ENCODE data around the gene RPRD1B.

DNA sequence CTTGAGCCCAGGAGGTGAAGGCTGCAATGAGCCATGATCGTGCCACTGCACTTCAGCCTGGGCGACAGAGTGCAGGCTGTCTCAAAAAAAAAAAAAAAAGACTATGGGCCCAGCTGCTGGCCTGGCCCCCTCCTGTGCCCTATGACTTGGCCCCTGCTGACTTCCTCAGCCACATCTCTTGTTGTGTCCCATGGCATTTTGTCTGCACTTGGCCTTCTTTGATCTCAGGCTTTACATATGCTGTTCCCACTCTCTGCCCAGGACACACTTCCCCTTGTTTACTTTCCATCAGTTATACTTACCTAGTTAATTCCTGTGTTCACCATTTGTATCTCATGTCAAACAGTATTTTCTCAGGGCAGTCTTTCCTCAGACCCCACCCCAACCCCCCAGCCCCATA, 44.5 kb downstream of the RPRD1B start:
- TF ChIP-seq, protein P1, sequence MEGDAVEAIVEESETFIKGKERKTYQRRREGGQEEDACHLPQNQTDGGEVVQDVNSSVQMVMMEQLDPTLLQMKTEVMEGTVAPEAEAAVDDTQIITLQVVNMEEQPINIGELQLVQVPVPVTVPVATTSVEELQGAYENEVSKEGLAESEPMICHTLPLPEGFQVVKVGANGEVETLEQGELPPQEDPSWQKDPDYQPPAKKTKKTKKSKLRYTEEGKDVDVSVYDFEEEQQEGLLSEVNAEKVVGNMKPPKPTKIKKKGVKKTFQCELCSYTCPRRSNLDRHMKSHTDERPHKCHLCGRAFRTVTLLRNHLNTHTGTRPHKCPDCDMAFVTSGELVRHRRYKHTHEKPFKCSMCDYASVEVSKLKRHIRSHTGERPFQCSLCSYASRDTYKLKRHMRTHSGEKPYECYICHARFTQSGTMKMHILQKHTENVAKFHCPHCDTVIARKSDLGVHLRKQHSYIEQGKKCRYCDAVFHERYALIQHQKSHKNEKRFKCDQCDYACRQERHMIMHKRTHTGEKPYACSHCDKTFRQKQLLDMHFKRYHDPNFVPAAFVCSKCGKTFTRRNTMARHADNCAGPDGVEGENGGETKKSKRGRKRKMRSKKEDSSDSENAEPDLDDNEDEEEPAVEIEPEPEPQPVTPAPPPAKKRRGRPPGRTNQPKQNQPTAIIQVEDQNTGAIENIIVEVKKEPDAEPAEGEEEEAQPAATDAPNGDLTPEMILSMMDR (IDR thresholded peaks at IDR 0.05; ENCODE audit: borderline replicate concordance, extremely low read depth, low read length, poor library complexity, severe bottlenecking) = no peak
- no peak for TF ChIP-seq EZH2 (IDR thresholded peaks at IDR 0.05; ENCODE audit: borderline replicate concordance, low read depth, low read length, severe bottlenecking)

Data from DND-41 (cell line).